ENCODE results near the gene LRMDA.
A peak's percentile ranks its signal among the peaks of the same experiment; 100 is the strongest.

Gene LRMDA

GRCh38 chr10:75425291-75426079, 5.9 kb upstream of the LRMDA start:
- H3K4me1 ChIP-seq, result no peaks in the 10 kb centered on the region
- H3K79me2 ChIP-seq, result no peaks in the 10 kb centered on the region
- no peak overlapping the region for H3K27ac ChIP-seq
- no peak overlapping the region for H3K9ac ChIP-seq
- H3K27me3 ChIP-seq (ENCODE audit: control insufficient read depth, insufficient read depth, low read length), result no peaks in the 10 kb centered on the region
- no peak for TF ChIP-seq CTCF (IDR thresholded peaks at IDR 0.05)
- no peak overlapping the region for H2AFZ ChIP-seq
- H3K4me3 ChIP-seq (ENCODE audit: low read depth, low read length), result no peak overlapping the region
- H3K36me3 ChIP-seq (ENCODE audit: control insufficient read depth, insufficient read depth, low read length), result no peaks in the 10 kb centered on the region
- no peak overlapping the region for H3K4me2 ChIP-seq (ENCODE audit: low read length)
- H3K9me3 ChIP-seq (ENCODE audit: control insufficient read depth, low read length), result no peaks in the 10 kb centered on the region

- Histone ChIP-seq H3K9me3 (ENCODE audit: control insufficient read depth, low read length) (no peaks in the 10 kb centered on the region), H3K4me2 (ENCODE audit: low read length) (no peak overlapping the region), H3K4me3 (ENCODE audit: low read depth, low read length) (no peak overlapping the region), H3K79me2 (no peaks in the 10 kb centered on the region), H2AFZ (no peak overlapping the region), H3K27me3 (ENCODE audit: control insufficient read depth, insufficient read depth, low read length) (no peaks in the 10 kb centered on the region), H3K9ac (no peak overlapping the region), H3K27ac (no peak overlapping the region), H3K4me1 (no peaks in the 10 kb centered on the region), H3K36me3 (ENCODE audit: control insufficient read depth, insufficient read depth, low read length) (no peaks in the 10 kb centered on the region)
- TF ChIP-seq CTCF (IDR thresholded peaks at IDR 0.05), result no peak
These were observed 4.5 kb upstream of the LRMDA start for GRCh38 chr10:75426880-75427279.

DNA sequence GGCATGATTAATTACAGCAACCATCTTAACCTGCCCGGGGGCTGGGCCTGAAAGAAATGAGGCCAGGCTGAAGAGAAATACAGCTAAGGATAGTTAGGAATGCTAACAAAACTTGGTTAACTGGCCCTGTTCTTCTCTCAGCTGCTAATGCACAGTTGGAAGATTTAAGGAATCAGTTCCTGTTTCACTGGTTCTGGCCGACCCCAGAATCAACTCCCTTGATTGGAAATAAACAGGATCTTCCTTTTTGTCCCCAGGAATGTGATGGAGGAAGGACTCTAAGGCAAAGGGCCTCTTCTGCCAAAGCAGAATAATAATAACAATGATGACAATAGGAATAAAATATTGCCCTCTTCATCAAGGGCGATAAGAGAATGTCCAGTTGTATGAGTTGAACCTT, 3.5 kb upstream of the LRMDA start:
- Histone ChIP-seq H2AFZ (no peak overlapping the region), H3K9me3 (ENCODE audit: control insufficient read depth, low read length) (no peaks in the 10 kb centered on the region), H3K36me3 (ENCODE audit: control insufficient read depth, insufficient read depth, low read length) (no peaks in the 10 kb centered on the region), H3K9ac (no peak overlapping the region), H3K4me1 (no peaks in the 10 kb centered on the region), H3K4me3 (ENCODE audit: low read depth, low read length) (no peak overlapping the region), H3K4me2 (ENCODE audit: low read length) (no peak overlapping the region), H3K27ac (peak overlapping the region; percentile 22), H3K79me2 (no peaks in the 10 kb centered on the region), H3K27me3 (ENCODE audit: control insufficient read depth, insufficient read depth, low read length) (no peaks in the 10 kb centered on the region)
- TF ChIP-seq CTCF (IDR thresholded peaks at IDR 0.05), result no peak

GRCh38 chr10:75428434-75429158, 2.8 kb upstream of the LRMDA start:
- Histone ChIP-seq H2AFZ (no peak overlapping the region), H3K36me3 (ENCODE audit: control insufficient read depth, insufficient read depth, low read length) (no peaks in the 10 kb centered on the region), H3K4me1 (no peaks in the 10 kb centered on the region), H3K9me3 (ENCODE audit: control insufficient read depth, low read length) (no peaks in the 10 kb centered on the region), H3K27ac (peak overlapping the region; percentile 22), H3K9ac (no peak overlapping the region), H3K79me2 (no peaks in the 10 kb centered on the region), H3K4me2 (ENCODE audit: low read length) (no peak overlapping the region), H3K4me3 (ENCODE audit: low read depth, low read length) (no peak overlapping the region), H3K27me3 (ENCODE audit: control insufficient read depth, insufficient read depth, low read length) (no peaks in the 10 kb centered on the region)
- TF ChIP-seq CTCF (IDR thresholded peaks at IDR 0.05), result no peak

All from parathyroid adenoma (tissue), 2 donors.